ENCODE data around the gene EXOC6B.

EXOC6B gene

GRCh38 chr2:72347081-72347480 is 478.8 kb downstream of the EXOC6B start (continued):
- TF ChIP-seq ZNF76 (tag by site-specific recombination; IDR thresholded peaks at IDR 0.05; ENCODE audit: borderline replicate concordance, low read depth) (no peak), ZNF530 (tag by site-specific recombination; IDR thresholded peaks at IDR 0.05; ENCODE audit: low read depth) (no peak), TCF7L2 (IDR thresholded peaks at IDR 0.05; ENCODE audit: borderline replicate concordance, low read depth, low read length) (no peak), ZNF585B (tag by site-specific recombination; IDR thresholded peaks at IDR 0.05) (no peak)

DNA sequence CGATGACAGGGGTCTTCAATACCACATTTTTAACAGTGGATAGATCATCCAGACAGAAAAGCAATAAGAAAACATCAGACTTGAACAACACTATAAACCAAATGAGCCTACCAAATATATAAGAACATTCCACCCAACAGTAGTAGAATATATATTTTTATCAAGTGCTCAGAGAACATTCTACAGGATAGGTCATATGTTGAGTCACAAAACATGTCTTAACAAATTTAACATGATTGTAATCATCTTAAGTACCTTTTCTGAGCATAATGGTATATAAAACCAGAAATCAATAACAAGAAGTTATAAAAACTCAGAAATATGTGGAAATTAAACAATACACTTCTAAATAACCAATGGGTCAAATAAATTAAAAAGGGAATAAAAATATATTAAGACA is 484.2 kb downstream of the EXOC6B start:
- Histone ChIP-seq H3K4me1 (ENCODE audit: control insufficient read depth, insufficient read depth, low read length) (no peaks in the 10 kb centered on the region), H3K36me3 (ENCODE audit: control insufficient read depth in 2 of 2, insufficient read depth in 1 of 2, low read length in 2 of 2) (no peaks in the 10 kb centered on the region), H3K27ac (ENCODE audit: extremely low read depth, low read depth, low read length) (no peak overlapping the region), H3K9me3 (ENCODE audit: control insufficient read depth, insufficient read depth, low read depth, low read length) (no peaks in the 10 kb centered on the region), H3K4me3 (ENCODE audit: low read depth, low read length) (no peak overlapping the region)
- ChIA-PET CTCF (no interaction called here), POLR2A (no interaction called here)
- TF ChIP-seq ZNF239 (tag by site-specific recombination; IDR thresholded peaks at IDR 0.05) = no peak
- TF ChIP-seq ZNF10 (tag by site-specific recombination; IDR thresholded peaks at IDR 0.05) = no peak
- no peak for TF ChIP-seq ZNF292 (tag by site-specific recombination; IDR thresholded peaks at IDR 0.05; ENCODE audit: borderline replicate concordance, low read depth)
- no peak for TF ChIP-seq ZNF600 (tag by site-specific recombination; IDR thresholded peaks at IDR 0.05)
- TF ChIP-seq, protein P1, sequence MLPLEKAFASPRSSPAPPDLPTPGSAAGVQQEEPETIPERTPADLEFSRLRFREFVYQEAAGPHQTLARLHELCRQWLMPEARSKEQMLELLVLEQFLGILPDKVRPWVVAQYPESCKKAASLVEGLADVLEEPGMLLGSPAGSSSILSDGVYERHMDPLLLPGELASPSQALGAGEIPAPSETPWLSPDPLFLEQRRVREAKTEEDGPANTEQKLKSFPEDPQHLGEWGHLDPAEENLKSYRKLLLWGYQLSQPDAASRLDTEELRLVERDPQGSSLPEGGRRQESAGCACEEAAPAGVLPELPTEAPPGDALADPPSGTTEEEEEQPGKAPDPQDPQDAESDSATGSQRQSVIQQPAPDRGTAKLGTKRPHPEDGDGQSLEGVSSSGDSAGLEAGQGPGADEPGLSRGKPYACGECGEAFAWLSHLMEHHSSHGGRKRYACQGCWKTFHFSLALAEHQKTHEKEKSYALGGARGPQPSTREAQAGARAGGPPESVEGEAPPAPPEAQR (tag by site-specific recombination; IDR thresholded peaks at IDR 0.05) = no peak
- no peak for TF ChIP-seq ZNF837 (tag by site-specific recombination; IDR thresholded peaks at IDR 0.05)
- no peak for TF ChIP-seq OSR2 (tag by site-specific recombination; IDR thresholded peaks at IDR 0.05)
- TF ChIP-seq ZBTB48 (tag by site-specific recombination; IDR thresholded peaks at IDR 0.05) = no peak
- TF ChIP-seq ZBTB20 (tag by site-specific recombination; IDR thresholded peaks at IDR 0.05) = no peak
- no peak for TF ChIP-seq ZNF350 (tag by site-specific recombination; IDR thresholded peaks at IDR 0.05)
- TF ChIP-seq ZBTB6 (tag by site-specific recombination; IDR thresholded peaks at IDR 0.05) = no peak
- TF ChIP-seq ZNF121 (tag by site-specific recombination; IDR thresholded peaks at IDR 0.05) = no peak
- TF ChIP-seq ZNF280D (tag by site-specific recombination; IDR thresholded peaks at IDR 0.05) = no peak
- TF ChIP-seq, protein P2, sequence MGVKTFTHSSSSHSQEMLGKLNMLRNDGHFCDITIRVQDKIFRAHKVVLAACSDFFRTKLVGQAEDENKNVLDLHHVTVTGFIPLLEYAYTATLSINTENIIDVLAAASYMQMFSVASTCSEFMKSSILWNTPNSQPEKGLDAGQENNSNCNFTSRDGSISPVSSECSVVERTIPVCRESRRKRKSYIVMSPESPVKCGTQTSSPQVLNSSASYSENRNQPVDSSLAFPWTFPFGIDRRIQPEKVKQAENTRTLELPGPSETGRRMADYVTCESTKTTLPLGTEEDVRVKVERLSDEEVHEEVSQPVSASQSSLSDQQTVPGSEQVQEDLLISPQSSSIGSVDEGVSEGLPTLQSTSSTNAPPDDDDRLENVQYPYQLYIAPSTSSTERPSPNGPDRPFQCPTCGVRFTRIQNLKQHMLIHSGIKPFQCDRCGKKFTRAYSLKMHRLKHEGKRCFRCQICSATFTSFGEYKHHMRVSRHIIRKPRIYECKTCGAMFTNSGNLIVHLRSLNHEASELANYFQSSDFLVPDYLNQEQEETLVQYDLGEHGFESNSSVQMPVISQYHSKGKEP (tag by site-specific recombination; IDR thresholded peaks at IDR 0.05) = no peak
